A673 (cell line): Measurements from ENCODE around the gene FAM89B. TPM values are rescaled to one million over a fixed set of nuclear protein-coding genes. Genes with fewer than 3 reads are reported as not detected.

Experiments used
- BruUV-seq: library from RNA; stranded (reverse); fragments of 400-500 nt; replicated peaks from 2 replicates; lab custom pipeline; 2021; lab: Mats Ljungman, UMichigan
- CTCF ChIA-PET: fragments of 300-600 bp; sonication (Branson Sonifier 250); formaldehyde crosslinking; loops from one replicate; lab custom pipeline; 2022; ENCODE audit warnings: antibody characterized with exemption; lab: Charles Lee
- POLR2A ChIA-PET: fragments of 300-600 bp; sonication (Branson Sonifier 250); formaldehyde crosslinking; loops from one replicate; lab custom pipeline; 2022; ENCODE audit warnings: antibody characterized with exemption; ENCODE audit not compliant: low non-redundant PET; lab: Charles Lee
- DNase-seq: peaks from one replicate; pipeline ENCODE4 v3.0.0-alpha.2; 2015; ENCODE audit warnings: low spot score
- H3K27ac ChIP-seq: fragments of 200-600 bp; sonication (generic); 2 replicates; pipeline ENCODE4 v1.5.1; 2016; ENCODE audit warnings: mixed run types, low read depth, mild to moderate bottlenecking, mixed read lengths, antibody characterized with exemption, low read length; ENCODE audit not compliant: poor library complexity, severe bottlenecking
- H3K27me3 ChIP-seq: fragments of 200-600 bp; sonication (generic); replicated peaks from 2 replicates; pipeline ENCODE4 v1.6.1; 2017; ENCODE audit warnings: mixed run types, low read depth, mild to moderate bottlenecking, mixed read lengths, antibody characterized with exemption, low read length; ENCODE audit not compliant: insufficient read depth, poor library complexity
- H3K36me3 ChIP-seq: fragments of 200-600 bp; sonication (generic); 2 replicates; pipeline ENCODE4 v1.6.1; 2016; ENCODE audit warnings: mixed run types, mild to moderate bottlenecking, mixed read lengths, antibody characterized with exemption, low read length; ENCODE audit not compliant: insufficient read depth, poor library complexity, severe bottlenecking
- H3K4me1 ChIP-seq: fragments of 200-600 bp; sonication (generic); 2 replicates; pipeline ENCODE4 v1.6.1; 2017; ENCODE audit warnings: mixed run types, mild to moderate bottlenecking, mixed read lengths, antibody characterized with exemption, low read length; ENCODE audit not compliant: insufficient read depth, poor library complexity, severe bottlenecking
- H3K4me3 ChIP-seq: fragments of 200-600 bp; sonication (generic); 2 replicates; pipeline ENCODE4 v1.5.1; 2016; ENCODE audit warnings: low read depth, mixed run types, mild to moderate bottlenecking, mixed read lengths, low read length; ENCODE audit not compliant: poor library complexity, severe bottlenecking
- H3K9me3 ChIP-seq: fragments of 200-600 bp; sonication (generic); 2 replicates; pipeline ENCODE4 v1.6.1; 2016; ENCODE audit warnings: mixed run types, low read depth, mild to moderate bottlenecking, mixed read lengths, antibody characterized with exemption, low read length; ENCODE audit not compliant: poor library complexity, severe bottlenecking
- CTCF ChIP-seq: fragments of 300-800, 200-600 bp; sonication (generic); conservative IDR thresholded peaks from 2 replicates; pipeline ENCODE4 v1.5.1; 2017; ENCODE audit warnings: low read depth, mild to moderate bottlenecking, antibody characterized with exemption, low read length, moderate library complexity, mixed read lengths
- EZH2 ChIP-seq: fragments of 200-600 bp; sonication (generic); IDR thresholded peaks from 2 replicates; pipeline ENCODE4 v1.6.1; 2017; ENCODE audit warnings: borderline replicate concordance, low read depth, mild to moderate bottlenecking, mixed read lengths, antibody characterized with exemption, low read length; ENCODE audit not compliant: poor library complexity, severe bottlenecking
- intact Hi-C: fragments of 100-400 bp; cut with micrococcal nuclease; formaldehyde crosslinking; loops from one replicate; pipeline ENCODE4 v1.10.0; 2022; ENCODE audit not compliant: unreplicated experiment
- total RNA-seq: library from RNA; stranded (reverse); gene quantifications from 2 replicates; pipeline ENCODE4 v1.2.3, GENCODE V29; 2021

FAM89B gene
- total RNA-seq, 1 experiment from 2014 or later = 88.3 TPM

GRCh38 chr11:65560555-65561418, 11.6 kb upstream of the FAM89B start:
- Histone ChIP-seq H3K4me1 (peaks cover 41% of the 10 kb centered on the region), H3K36me3 (no peaks in the 10 kb centered on the region), H3K27ac (peak overlapping the region; percentile 49), H3K9me3 (no peaks in the 10 kb centered on the region), H3K27me3 (no peaks in the 10 kb centered on the region), H3K4me3 (no peak overlapping the region)
- intact Hi-C loops = no loop called here
- POLR2A ChIA-PET = interaction anchor here (0.8 kb wide), 2 partner anchors 9 to 138 kb away, joined by 3 to 9 read pairs; partner anchors contain the start of genes NEAT1 and ZNRD2
- BruUV-seq = no TSS peak
- peak; percentile 77 for DNase-seq
- no peak for TF ChIP-seq EZH2
- no peak for TF ChIP-seq CTCF
- CTCF ChIA-PET = interaction anchor here (0.7 to 0.8 kb wide), 3 partner anchors 10 to 65 kb away, joined by 4 to 12 read pairs (median 4); no protein-coding TSS in a partner anchor

DNA sequence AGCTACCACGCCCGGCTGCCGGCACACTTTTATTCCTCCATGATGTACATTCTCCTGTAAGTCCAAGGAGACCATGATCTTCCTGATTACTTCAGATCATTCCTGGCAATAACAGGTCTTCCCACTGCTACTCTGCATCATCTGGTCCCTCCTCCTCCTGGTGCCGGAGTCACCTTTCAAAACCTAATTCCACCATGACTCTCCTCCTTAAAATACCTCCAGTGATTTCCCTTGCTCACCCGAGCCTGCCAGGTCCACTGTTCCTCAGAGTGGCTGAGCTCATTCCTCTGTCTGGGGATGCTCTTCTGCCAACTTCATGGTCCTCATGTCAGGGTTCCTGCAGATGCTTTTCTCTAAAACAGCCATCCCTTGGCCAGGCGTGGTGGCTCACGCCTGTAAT, 10.3 kb upstream of the FAM89B start:
- TF ChIP-seq EZH2 (no peak), CTCF (no peak)
- POLR2A ChIA-PET = no interaction called here
- peaks cover 34% of the 10 kb centered on the region for H3K4me1 ChIP-seq

DNA sequence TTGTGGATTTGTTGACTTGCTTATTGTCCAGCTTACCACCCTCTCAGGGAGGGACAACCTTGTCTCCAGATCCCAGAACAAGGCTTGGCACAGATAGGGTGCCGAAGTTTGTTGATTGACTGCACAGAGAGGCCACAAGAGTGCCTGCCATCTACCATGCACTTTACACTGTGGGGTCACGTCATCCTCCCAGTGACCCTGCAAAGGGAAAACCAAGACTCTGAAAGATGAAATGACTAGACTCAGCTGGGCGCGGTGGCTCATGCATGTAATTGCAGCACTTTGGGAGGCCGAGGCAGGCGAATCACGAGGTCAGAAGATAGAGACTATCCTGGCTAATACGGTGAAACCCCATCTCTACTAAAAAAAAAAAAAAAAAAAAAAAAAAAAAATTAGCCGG, 9.6 kb upstream of the FAM89B start:
- Histone ChIP-seq H3K4me1 (peaks cover 34% of the 10 kb centered on the region), H3K36me3 (peaks cover 1% of the 10 kb centered on the region), H3K9me3 (no peaks in the 10 kb centered on the region), H3K27me3 (no peaks in the 10 kb centered on the region), H3K4me3 (no peak overlapping the region), H3K27ac (no peak overlapping the region)
- DNase-seq = no peak
- no peak for TF ChIP-seq CTCF
- no peak for TF ChIP-seq EZH2
- ChIA-PET CTCF (interaction anchor here (0.6 kb wide), 1 partner anchor 16 kb away, joined by 9 read pairs; no protein-coding TSS in a partner anchor), POLR2A (interaction anchor here (0.7 kb wide), 1 partner anchor 59 kb away, joined by 3 read pairs; no protein-coding TSS in a partner anchor)
- intact Hi-C loops = no loop called here
- no TSS peak for BruUV-seq

More for the DNA sequence above, 10.3 kb upstream of the FAM89B start:
- Histone ChIP-seq H3K4me3 (no peak overlapping the region), H3K27ac (no peak overlapping the region), H3K9me3 (no peaks in the 10 kb centered on the region), H3K27me3 (no peaks in the 10 kb centered on the region), H3K36me3 (no peaks in the 10 kb centered on the region)
- CTCF ChIA-PET = no interaction called here
- no peak for DNase-seq
- no TSS peak for BruUV-seq
- intact Hi-C loops = no loop called here
